Left ventricle myocardium inferior (tissue), 1 donor: Measurements from ENCODE around the gene MAP3K7CL. TPM values are rescaled to one million over a fixed set of nuclear protein-coding genes. Genes with fewer than 3 reads are reported as not detected.

Experiments
- DNase-seq: peaks from one replicate; pipeline ENCODE4 v3.0.0-alpha.2; 2020
- H3K27ac ChIP-seq: fragments of 200-600 bp; replicated peaks from 2 replicates; pipeline ENCODE4 v1.8.0; 2021
- H3K27me3 ChIP-seq: fragments of 200-600 bp; 2 replicates; pipeline ENCODE4 v1.8.0; 2021; ENCODE audit warnings: low read depth
- H3K36me3 ChIP-seq: fragments of 200-600 bp; 2 replicates; pipeline ENCODE4 v1.8.0; 2021
- H3K4me1 ChIP-seq: fragments of 200-600 bp; 2 replicates; pipeline ENCODE4 v1.8.0; 2021
- H3K4me3 ChIP-seq: fragments of 200-600 bp; 2 replicates; pipeline ENCODE4 v1.8.0; 2021; ENCODE audit warnings: mild to moderate bottlenecking, moderate library complexity
- H3K9me3 ChIP-seq: fragments of 200-600 bp; replicated peaks from 2 replicates; pipeline ENCODE4 v1.8.0; 2021
- intact Hi-C: fragments of 100-400 bp; cut with micrococcal nuclease; formaldehyde crosslinking; loops from one replicate; pipeline ENCODE4 v1.11.0; 2022
- long read RNA-seq: library from polyadenylated mRNA; unstranded; transcript quantifications from one replicate; pipeline ENCODE4 v2.0.0, GENCODE V29; 2021
- total RNA-seq: library from RNA; stranded (reverse); fragmentation: NEBNext Ultra II Directional; extraction: Animal tissue kit (Norgen Biotek cat#: 25700); gene quantifications from one replicate; pipeline ENCODE4 v1.2.1, GENCODE V29; 2021
- TF ChIP-seq, protein P1 (sequence below): fragments of 200-600 bp; IDR thresholded peaks from 2 replicates; pipeline ENCODE4 v1.8.0; 2021; ENCODE audit warnings: antibody characterized with exemption, mild to moderate bottlenecking, borderline replicate concordance
- donor health status: DM: no; HTN: yes; CAD: no; lungs with severe emphysema.

The MAP3K7CL gene
- 2.1 TPM for total RNA-seq
- long read RNA-seq, partial matches to known transcripts: 0 of 3 reads
- long read RNA-seq, other reads (novel, unspliced or antisense): 0 of 3 reads

GRCh38 chr21:29130270-29130969 lies at the start of gene MAP3K7CL:
TSS of gene MAP3K7CL (plus strand) at chr21:29130644. CDS start at chr21:29133345, 2,701 bp downstream.
- Histone ChIP-seq H3K4me3 (no peak within 1 kb of the TSS), H3K4me1 (peaks cover 11% of the 10 kb centered on the region), H3K9me3 (peaks cover 13% of the 10 kb centered on the region), H3K36me3 (no peaks in the 10 kb centered on the region), H3K27ac (peak within 1 kb of the TSS; percentile 52), H3K27me3 (no peaks in the 10 kb centered on the region)
- TF ChIP-seq, protein P1, sequence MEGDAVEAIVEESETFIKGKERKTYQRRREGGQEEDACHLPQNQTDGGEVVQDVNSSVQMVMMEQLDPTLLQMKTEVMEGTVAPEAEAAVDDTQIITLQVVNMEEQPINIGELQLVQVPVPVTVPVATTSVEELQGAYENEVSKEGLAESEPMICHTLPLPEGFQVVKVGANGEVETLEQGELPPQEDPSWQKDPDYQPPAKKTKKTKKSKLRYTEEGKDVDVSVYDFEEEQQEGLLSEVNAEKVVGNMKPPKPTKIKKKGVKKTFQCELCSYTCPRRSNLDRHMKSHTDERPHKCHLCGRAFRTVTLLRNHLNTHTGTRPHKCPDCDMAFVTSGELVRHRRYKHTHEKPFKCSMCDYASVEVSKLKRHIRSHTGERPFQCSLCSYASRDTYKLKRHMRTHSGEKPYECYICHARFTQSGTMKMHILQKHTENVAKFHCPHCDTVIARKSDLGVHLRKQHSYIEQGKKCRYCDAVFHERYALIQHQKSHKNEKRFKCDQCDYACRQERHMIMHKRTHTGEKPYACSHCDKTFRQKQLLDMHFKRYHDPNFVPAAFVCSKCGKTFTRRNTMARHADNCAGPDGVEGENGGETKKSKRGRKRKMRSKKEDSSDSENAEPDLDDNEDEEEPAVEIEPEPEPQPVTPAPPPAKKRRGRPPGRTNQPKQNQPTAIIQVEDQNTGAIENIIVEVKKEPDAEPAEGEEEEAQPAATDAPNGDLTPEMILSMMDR: no peak
- DNase-seq: peak; percentile 48
- intact Hi-C loops: no loop called here

- H3K36me3 ChIP-seq: no peaks in the 10 kb centered on the region
- H3K4me1 ChIP-seq: peaks cover 22% of the 10 kb centered on the region
- no peaks in the 10 kb centered on the region for H3K27me3 ChIP-seq
- no peak overlapping the region for H3K4me3 ChIP-seq
- TF ChIP-seq, protein P1: no peak
- no peak for DNase-seq
- H3K9me3 ChIP-seq: no peaks in the 10 kb centered on the region
- H3K27ac ChIP-seq: no peak overlapping the region
- intact Hi-C loops: no loop called here
Measured at GRCh38 chr21:29082046-29082815, 48.2 kb upstream of the MAP3K7CL start.

- intact Hi-C loops: no loop called here
- H3K36me3 ChIP-seq: no peaks in the 10 kb centered on the region
- no peaks in the 10 kb centered on the region for H3K27me3 ChIP-seq
- no peak for DNase-seq
- H3K9me3 ChIP-seq: no peaks in the 10 kb centered on the region
- no peak overlapping the region for H3K27ac ChIP-seq
- TF ChIP-seq, protein P1: no peak
- H3K4me3 ChIP-seq: no peak overlapping the region
- H3K4me1 ChIP-seq: peaks cover 20% of the 10 kb centered on the region
Measured at GRCh38 chr21:29083306-29083705, 47.1 kb upstream of the MAP3K7CL start.

GRCh38 chr21:29084372-29084771 lies 46.1 kb upstream of the MAP3K7CL start:
- peaks cover 18% of the 10 kb centered on the region for H3K4me1 ChIP-seq
- no peak overlapping the region for H3K27ac ChIP-seq
- H3K9me3 ChIP-seq: no peaks in the 10 kb centered on the region
- H3K4me3 ChIP-seq: no peak overlapping the region
- intact Hi-C loops: no loop called here
- TF ChIP-seq, protein P1: no peak
- H3K27me3 ChIP-seq: no peaks in the 10 kb centered on the region
- H3K36me3 ChIP-seq: no peaks in the 10 kb centered on the region
- DNase-seq: no peak

GRCh38 chr21:29085106-29085752 lies 45.2 kb upstream of the MAP3K7CL start:
- no peaks in the 10 kb centered on the region for H3K9me3 ChIP-seq
- H3K36me3 ChIP-seq: no peaks in the 10 kb centered on the region
- DNase-seq: no peak
- no peak overlapping the region for H3K4me3 ChIP-seq
- peaks cover 20% of the 10 kb centered on the region for H3K4me1 ChIP-seq
- TF ChIP-seq, protein P1: no peak
- peak overlapping the region; percentile 14 for H3K27ac ChIP-seq
- H3K27me3 ChIP-seq: no peaks in the 10 kb centered on the region
- intact Hi-C loops: no loop called here
